Stimulated activated CD4-positive, alpha-beta T cell treated with anti-CD3 and anti-CD28 coated beads, Interleukin-15, amount 100 ng/mL, for 24 hours (primary cell): ENCODE measurements around the gene ARL6IP6.
"Not testable (repeated sequence)": the region's sequence is repeated elsewhere in the genome, so short reads cannot be mapped to it uniquely, and the experiment has no call there.

Source experiments
- DNase-seq: peaks from one replicate; pipeline ENCODE4 v3.0.0-alpha.2; 2020

ARL6IP6 gene

DNA sequence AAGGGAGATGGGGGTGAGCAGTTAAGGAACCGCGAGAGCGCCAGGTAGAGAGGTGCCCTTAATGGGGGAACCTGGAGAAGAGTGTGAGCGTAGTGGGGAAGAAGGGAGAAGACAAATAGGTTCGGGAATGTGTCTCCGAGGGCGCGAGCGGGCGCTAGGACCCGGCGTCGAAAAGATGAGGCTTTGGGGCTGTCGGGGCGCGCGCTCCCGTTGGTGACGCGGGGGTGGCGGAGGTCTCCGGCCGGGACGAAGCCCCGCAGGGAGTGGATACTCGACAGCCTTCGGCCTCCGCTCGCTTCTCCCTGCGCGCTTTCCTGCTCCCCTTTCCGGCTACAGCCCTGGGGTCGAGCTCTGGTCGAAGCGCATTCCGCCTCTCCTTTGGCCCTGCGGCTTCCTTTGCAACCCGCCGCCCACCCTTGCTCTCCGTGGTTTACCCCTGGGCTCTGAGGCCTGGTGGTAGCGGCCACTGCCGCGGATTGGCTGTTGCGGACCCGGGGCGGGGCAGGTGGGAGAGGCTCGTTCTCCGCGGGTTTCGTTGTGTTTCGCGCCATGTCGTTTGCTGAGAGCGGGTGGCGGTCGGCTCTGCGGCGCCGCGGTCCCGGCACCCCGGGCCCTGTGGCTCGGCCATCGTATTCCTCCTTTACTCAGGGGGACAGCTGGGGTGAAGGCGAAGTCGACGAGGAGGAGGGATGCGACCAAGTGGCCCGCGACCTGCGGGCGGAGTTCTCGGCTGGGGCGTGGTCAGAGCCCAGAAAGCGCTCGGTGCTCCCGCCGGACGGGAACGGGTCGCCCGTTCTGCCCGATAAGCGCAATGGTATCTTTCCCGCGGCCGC lies at the start of gene ARL6IP6:
ARL6IP6 (plus strand) TSS at position 545 of the 833 bp plus-strand sequence; CDS start at position 550, 5 bp downstream.
- peak; percentile 95 for DNase-seq

DNA sequence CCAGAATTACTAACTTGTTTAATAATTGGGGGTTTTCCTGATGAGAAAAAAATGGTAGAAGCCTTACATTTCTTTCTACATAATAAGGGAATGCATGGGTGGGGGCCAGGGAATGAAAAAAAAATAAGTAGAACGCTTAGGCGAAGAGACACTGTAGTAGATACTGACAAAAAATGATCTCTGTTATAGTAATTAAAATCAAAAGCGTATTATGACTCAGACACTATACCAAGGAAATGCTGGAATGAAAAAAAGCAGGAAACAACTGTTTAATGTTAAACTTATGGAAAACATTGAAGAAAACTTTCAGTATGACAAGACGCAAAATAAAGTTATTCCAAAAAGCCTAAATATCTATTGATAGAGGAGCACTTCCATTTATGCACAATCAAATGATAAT lies 44.1 kb upstream of the ARL6IP6 start:
- DNase-seq, result no peak

DNA sequence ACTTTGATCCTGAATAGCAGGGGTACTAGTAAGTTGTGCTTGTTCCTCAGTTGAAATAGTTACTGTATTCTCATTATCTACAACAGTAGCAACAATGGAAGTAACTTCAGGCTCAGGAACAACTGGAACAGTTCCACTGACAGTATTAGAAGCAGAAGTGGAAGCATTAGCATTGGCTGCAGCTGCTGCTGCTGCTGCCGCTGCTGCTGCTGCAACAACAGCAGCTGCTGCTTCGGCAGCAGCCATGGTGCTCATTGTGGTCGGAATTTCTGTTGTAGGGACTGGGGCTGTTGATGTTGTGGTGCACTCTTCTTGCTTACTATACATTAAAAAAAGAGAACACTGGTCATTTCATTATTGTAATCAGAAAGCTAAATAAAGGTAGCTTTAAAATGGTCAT lies 42.0 kb upstream of the ARL6IP6 start:
- no peak for DNase-seq

DNA sequence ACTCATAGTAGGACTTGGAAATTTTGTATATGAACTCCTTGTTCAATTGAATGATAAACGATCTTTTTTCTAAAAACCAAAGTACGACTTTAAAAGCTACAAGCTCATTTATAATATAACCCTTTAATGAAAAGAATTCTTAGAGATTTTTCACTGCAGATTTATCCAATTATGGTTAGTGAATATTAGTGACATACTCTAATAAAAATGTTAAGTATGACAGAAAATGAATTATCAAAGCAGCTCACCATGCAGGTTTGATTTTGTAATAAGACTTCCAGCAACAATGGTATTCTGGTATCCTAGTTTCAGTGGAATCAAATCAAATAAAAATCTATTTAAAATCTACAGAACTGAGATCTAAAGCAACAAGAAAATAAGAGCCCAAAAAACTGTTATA lies 39.6 kb upstream of the ARL6IP6 start:
- no peak for DNase-seq

- no peak for DNase-seq
Observed at GRCh38 chr2:152682663-152683062, 35.8 kb upstream of the ARL6IP6 start.

GRCh38 chr2:152683400-152683799 lies 35.0 kb upstream of the ARL6IP6 start:
- DNase-seq, result no peak

- no peak for DNase-seq
Observed at GRCh38 chr2:152686321-152686720, 32.1 kb upstream of the ARL6IP6 start.

- DNase-seq, result no peak
Observed at GRCh38 chr2:152693033-152693432, 25.4 kb upstream of the ARL6IP6 start.

GRCh38 chr2:152694161-152694661 lies 24.2 kb upstream of the ARL6IP6 start:
- DNase-seq, result peak; percentile 33

DNA sequence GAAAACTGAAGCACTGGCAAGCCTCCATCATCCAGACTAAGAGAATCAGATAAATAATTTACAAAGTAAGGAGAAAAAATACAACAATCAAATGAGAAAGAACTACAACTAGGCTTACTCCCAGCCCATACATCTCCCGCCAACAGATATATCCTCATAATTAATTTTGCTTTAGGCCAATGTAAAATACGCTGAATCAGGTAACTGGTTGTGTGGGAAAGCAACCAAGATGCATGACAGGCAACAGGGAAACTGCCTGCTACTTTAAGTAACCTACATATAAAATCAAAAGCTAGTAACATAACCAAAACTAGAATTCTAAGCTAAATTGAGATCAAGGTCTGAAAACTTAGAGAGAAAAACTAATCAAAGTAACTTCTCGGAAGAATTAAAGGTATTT lies 22.7 kb upstream of the ARL6IP6 start:
- no peak for DNase-seq

GRCh38 chr2:152696476-152696875 lies 21.9 kb upstream of the ARL6IP6 start:
- no peak for DNase-seq

DNA sequence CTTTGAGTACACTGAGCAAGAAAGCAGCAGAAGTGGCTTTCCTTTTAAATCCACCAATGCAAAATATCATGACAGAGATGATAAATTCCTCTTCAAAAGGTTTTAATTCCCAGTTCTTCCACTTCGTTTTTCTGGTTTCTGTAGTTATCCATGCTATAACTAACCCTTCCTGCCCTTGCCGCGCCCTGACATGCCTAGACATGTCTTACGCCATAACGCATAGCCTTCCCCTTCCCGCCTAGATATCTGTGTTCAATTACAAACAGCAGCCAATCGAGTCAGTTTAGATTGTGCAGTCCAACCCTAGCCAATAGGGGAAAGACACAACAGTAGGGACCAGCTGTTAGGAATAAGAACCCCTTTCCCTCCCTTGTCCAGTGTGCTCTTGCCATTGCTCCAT lies 17.2 kb upstream of the ARL6IP6 start:
- DNase-seq, result no peak

GRCh38 chr2:152706477-152707021 lies 11.9 kb upstream of the ARL6IP6 start:
- DNase-seq, result no peak

DNA sequence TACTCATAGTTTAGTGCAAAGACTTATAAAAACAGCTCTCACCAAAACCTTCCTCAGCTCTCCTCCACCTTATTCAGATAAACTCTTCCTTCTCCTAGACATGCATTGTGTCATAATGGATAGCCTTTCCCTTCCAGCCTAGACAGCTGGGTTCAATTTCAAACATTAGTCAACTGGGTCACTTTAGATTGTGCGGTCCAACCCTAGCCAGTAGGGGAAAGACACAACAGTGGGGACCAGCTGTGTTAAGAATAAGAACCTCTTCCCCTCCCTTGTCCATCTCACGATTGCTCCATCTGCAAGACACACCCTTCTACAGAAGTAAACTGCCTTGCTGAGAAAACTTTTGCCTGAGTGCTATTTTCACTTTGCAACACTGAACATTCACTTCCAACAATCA lies 9.7 kb upstream of the ARL6IP6 start:
- DNase-seq, result no peak

DNA sequence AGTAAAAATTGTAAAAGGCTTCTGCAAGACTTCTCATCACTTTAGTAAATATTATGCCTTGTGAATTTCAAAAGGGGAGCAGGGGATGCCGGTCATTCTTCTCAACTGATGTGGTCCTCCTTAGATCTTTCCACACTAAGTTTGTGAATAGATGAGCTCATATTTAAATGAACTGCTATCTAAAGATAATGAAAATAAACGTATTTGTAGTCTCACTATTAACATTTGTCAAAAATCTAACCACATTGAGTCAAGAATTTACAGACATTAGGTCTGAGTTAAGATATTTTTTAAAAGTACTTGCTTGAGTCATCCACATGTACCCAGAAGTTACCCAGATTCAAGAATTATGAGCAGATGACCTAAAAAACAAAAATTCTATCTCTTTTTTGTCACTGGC lies 7.7 kb upstream of the ARL6IP6 start:
- DNase-seq, result no peak

DNA sequence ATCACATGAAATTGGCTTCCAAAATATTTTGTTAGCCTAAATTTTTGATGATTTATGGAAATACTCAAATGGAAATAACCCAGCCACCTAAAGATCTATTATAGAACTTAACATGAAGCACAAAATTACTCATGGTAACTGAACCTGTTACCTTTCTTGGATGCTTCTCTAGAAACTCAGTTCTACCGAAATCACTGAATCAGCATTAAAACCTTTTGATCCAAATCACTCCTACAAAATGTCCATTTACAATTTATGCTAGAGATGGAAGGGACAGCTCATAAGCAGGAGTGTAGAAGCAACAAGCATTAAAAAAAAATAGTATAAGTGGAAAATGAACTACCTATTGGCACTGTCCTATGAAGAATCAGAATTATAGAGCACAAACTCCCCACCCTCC lies 3.3 kb upstream of the ARL6IP6 start:
- no peak for DNase-seq

- DNase-seq, result peak; percentile 51
Observed at GRCh38 chr2:152715854-152716428, 2.5 kb upstream of the ARL6IP6 start.

GRCh38 chr2:152716805-152717227 lies 1.6 kb upstream of the ARL6IP6 start:
- DNase-seq, result peak; percentile 49

DNA sequence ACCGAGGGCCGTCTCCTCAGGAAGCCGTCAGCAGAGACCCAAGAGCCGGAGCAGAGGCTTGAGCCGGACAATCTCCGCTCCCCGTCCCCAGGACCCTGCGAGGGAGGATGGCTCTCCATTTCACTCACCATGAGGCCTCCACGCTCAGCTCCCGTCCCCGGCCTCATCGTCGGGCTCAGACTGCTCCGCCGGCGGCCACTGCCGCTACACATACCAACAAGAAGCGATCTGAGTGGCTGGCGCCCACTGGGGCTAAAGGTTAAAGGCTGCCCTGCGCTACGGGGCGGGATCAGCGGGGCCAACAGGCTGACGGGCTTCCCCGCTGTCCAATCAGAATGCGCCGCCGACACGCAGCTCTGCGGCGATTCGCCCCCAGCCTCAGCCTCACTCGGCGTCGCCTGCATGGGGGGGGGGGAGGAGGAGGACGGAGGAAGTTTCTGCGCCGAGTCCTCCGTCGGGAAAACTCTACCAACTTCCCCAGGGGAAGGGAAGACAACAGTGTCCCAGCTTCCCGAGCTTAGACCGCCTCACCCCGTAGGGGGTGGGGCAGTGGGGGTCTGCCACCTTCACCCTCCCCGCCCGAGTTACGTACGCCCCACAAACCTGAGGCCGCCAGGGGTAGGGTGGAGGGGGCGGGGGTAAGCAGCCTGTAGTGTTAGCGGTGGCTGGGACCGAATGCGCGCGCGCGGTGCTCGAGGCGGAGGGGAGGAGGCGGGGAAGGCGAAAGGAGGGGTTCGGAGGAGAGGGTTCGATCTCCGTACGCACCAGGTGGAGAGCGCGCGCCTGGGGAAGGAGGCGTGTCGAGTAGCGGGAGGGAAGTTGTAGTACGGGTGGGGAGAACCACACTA lies 968 bp upstream of the ARL6IP6 start, which contains the start of gene PRPF40A:
PRPF40A (minus strand) TSS at position 234 of the 848 bp plus-strand sequence; CDS start at position 212, 22 bp downstream.
- peak; percentile 99 for DNase-seq

- DNase-seq, result peak; percentile 56
Observed at GRCh38 chr2:152718909-152719645, 657 bp downstream of the ARL6IP6 start.

DNA sequence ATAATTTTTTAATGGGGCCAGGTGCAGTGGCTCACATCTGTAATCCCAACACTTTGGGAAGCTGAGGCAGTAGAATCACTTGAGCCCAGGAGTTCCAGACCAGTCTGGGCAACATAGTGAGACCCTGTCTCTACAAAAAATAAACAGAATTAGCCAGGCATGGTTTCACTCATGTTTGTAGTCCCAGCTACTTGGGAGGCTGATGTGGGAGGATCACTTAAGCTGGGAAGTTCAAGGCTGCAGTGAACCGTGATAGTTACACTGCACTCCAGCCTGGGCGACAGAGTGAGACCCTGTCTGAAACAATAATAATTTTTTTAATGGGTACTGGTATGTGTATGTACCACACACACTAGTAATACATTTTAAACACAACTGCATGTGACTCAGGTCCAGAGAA lies 2.4 kb downstream of the ARL6IP6 start:
- no peak for DNase-seq

DNA sequence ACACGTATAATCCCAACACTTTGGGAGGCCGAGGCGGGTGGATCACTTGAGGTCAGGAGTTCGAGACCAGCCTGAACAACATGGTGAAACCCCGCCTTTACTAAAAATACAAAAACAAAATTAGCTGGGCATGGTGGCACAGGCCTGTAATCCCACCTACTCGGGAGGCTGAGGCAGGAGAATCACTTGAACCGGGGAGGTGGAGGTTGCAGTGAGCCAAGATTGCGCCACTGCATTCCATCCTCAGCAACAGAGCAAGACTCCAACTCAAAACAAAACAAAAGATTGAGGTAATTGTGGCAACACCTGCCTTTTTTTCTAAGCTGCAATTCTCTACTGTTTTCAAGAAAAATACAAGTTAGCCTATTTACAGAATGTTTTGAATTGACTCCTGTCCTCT lies 4.2 kb downstream of the ARL6IP6 start:
- not testable (repeated sequence) for DNase-seq
